GM21786 (cell line): ENCODE measurements around the gene DPM1.

Experiments used
- ATAC-seq: cut with Tn5 transposase; IDR thresholded peaks from one replicate; pipeline ENCODE4 v1.9.1; 2021; ENCODE audit not compliant: unreplicated experiment

The DPM1 gene

GRCh38 chr20:50900261-50900660, 58.1 kb downstream of the DPM1 start:
- no peak for ATAC-seq

GRCh38 chr20:50898475-50898874, 59.9 kb downstream of the DPM1 start:
- ATAC-seq = no peak

- ATAC-seq = no peak
Observed at GRCh38 chr20:50895111-50895830, 63.1 kb downstream of the DPM1 start.

DNA sequence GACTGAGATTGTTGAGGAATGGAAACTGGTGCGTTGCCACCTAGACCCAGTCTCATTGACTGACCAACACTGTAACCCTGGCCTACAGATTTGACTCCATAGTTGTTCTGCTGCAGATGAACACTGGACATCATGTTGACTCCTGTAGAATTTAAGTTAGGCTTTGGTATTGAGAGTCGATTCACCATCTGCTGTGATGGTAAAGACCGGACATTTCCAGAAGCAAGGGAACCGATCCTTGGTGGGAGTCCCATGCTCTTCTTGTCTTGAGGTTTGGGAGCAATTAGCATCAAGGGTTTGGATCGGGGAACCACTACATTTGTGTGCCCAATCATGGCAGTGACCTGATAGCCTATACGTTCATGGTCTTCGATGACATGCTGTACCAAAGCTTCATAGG, 64.7 kb downstream of the DPM1 start:
- no peak for ATAC-seq

DNA sequence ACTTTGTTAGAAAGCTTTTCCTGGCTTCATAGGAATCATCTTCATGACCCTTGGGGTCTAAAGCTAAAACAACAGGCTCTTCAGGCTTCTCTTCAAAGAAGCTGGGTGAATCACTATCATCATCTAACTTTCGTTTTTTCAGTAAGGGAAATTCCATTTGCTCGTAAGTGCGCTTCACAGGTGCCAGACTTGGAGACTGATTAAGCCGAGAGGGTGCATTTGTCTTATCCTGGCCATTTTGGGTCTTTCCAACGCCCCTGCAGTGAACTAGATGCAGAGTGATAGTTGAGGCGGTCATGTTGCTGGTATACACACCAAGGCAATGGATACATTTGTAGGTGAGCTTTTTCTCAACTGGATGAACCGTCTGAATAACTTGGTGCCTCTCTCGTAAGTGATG, 65.9 kb downstream of the DPM1 start:
- no peak for ATAC-seq

DNA sequence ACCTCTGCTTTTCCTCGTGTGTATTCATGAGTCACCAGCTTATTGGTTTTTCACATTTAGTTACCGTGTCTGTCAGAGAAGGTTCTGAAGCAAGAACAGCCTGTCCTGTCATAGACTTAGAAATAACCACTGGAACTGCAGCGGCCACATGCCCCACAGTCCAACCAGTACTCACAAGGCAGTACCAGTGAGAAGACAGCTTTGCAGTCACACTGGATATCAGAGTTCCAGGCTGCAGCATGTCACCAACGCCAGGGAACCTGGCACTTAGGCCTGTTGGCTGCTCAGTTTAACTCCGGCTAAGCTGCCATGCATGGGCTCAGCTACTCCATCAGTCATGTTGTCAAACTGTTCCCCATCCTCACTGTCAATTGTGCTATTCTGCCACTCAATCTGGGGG, 67.2 kb downstream of the DPM1 start:
- no peak for ATAC-seq

DNA sequence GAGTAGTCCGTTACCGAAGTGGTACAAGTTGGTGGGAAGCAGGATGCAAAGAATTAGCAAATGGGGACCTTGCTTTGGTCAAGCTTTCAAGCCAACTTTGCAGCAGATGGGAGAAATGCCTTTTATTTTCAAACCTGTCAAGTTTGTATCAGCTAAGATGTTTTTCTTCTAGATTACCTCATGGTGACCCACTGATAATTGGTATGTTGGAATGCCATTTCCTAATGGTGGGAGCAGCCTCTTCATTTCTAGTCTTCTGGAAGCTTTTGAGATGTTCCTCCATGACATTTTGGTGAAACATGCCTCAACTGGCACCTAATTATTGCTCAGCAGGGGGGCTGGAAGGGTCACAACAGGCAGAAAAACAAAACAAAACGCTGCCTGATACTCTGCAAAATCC, 70.8 kb downstream of the DPM1 start:
- ATAC-seq = no peak

DNA sequence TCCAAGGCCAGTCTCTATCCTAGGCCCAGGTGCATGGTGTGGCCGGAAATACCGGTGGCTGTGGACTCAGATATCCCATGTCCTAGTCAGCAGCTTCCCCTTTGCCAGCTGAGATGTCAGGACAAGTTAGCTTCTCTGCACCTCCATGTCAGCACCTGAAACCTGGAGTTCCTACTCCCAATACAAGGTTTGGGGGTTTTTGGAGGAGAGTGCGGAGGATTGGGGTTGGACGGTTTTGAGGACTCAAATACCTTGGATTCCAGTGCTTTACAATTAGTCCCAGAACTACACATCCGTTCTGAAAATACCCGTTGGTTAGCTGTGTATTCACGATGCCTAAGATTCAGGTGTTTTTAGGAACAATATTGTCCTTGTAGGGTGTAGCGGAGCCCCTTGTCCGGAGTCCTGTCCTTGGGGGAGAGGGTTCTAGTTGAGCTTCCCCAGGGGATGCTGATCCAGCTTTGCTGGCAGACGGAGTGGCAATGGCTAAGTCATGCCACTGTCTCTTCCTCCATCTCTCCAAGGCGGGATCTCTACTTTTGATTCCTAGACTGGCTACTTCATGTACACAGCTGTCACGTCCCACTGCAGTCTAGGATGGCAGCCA, 72.0 kb downstream of the DPM1 start:
- ATAC-seq = no peak

DNA sequence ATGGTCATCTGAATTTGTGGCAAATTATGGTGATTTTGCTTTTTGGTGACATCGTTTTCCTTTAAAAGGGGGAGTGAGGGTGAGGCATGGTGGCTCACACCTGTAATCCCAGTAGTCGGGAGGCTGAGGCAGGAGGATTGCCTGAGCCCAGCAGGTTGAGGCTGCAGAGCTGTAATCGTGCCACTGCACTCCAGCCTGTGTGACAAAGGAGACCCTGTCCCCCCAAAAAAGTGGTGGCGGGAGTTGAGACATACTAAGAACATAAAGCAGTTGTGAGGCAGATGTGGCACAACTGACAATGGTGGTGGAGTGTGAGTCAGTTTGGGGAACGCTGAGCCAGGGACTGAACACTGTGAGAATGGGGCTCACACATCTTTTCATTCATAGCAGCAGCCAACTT, 72.6 kb downstream of the DPM1 start:
- no peak for ATAC-seq

- ATAC-seq = no peak
Observed at GRCh38 chr20:50885068-50885467, 73.3 kb downstream of the DPM1 start.
